ENCODE results near the gene ENTHD1.

- TF ChIP-seq REST (IDR thresholded peaks at IDR 0.05; ENCODE audit: borderline replicate concordance), result no peak
- TF ChIP-seq REST (CRISPR knock-in tag; IDR thresholded peaks at IDR 0.05; ENCODE audit: low read depth), result no peak
- no peak for TF ChIP-seq ZHX1 (conservative IDR thresholded peaks at IDR 0.05; ENCODE audit: low read length)
- no peak for TF ChIP-seq PHB (CRISPR knock-in tag; IDR thresholded peaks at IDR 0.05)
Observed at GRCh38 chr22:39734866-39735265, 158.7 kb downstream of the ENTHD1 start.

Data from K562 (cell line).